Measurements from ENCODE around the gene SUMO3.

DNA sequence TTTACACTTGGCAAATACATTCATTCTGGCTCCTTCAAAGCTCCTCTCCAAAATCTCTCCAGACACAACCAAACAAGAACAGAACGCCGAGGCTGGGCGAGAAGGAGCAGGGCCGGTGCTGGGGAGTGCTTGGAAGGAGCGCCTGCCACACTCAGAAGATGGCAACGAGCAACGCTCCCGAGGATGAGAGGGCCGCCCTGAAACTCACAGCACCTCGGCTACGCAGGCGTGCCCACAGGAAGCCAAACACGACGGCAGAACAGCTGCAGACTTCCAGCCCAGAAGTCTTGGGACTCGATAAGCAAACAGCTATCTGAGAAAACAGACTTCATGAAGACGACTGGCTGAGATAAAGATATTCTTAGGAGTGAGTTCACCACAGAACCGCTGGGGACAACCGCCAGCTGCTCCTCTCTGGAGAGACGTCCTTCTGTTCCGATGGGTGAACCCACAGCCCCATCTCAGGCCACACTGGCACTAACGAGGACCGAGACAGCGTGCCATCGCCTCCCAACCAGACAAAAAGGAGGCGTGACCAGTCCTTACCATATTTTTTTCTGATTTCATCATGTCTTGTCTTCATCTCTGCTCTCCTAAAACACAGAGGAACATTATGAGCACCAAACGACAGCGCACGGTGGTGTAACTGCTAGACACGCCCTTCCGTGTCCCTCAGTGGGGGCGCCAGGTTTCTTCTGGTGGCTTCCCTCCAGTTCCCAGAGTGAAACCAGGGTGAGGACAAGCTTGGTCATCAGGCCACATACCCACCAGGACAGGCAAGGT, 37.0 kb upstream of the SUMO3 start:
- TF ChIP-seq, protein P1, sequence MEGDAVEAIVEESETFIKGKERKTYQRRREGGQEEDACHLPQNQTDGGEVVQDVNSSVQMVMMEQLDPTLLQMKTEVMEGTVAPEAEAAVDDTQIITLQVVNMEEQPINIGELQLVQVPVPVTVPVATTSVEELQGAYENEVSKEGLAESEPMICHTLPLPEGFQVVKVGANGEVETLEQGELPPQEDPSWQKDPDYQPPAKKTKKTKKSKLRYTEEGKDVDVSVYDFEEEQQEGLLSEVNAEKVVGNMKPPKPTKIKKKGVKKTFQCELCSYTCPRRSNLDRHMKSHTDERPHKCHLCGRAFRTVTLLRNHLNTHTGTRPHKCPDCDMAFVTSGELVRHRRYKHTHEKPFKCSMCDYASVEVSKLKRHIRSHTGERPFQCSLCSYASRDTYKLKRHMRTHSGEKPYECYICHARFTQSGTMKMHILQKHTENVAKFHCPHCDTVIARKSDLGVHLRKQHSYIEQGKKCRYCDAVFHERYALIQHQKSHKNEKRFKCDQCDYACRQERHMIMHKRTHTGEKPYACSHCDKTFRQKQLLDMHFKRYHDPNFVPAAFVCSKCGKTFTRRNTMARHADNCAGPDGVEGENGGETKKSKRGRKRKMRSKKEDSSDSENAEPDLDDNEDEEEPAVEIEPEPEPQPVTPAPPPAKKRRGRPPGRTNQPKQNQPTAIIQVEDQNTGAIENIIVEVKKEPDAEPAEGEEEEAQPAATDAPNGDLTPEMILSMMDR (optimal IDR thresholded peaks at IDR 0.05 in 1 of 3, IDR thresholded peaks at IDR 0.05 in 1 of 3, conservative IDR thresholded peaks at IDR 0.05 in 1 of 3; ENCODE audit: extremely low read depth in 1 of 3, insufficient read depth in 2 of 3, low read length in 3 of 3), result no peak
- TF ChIP-seq EZH2 (IDR thresholded peaks at IDR 0.05; ENCODE audit: low read length), result no peak
